ENCODE data around the gene MAMLD1.

DNA sequence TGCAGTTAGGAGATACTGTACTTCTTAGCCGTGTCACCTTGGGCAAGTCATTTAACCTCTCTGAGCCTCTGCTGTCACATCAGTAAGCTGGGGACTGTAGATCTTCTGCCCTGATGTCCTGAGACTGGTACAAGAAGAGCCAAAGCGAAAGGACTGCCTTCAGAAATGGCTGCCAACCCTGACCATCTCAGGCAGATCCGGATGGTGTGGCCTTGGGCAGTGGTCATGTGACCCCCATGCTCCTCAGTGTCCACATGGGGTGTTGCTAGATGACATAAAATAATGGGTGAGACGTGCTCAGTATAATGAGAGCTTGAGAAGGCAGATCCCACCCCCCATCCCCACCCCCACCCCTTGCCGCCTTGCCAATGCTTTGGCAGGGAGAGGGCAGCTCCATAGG lies 144.9 kb downstream of the MAMLD1 start:
- TF ChIP-seq EZH2phosphoT487 (conservative IDR thresholded peaks at IDR 0.05; ENCODE audit: low read length), result no peak
- TF ChIP-seq, protein P1, sequence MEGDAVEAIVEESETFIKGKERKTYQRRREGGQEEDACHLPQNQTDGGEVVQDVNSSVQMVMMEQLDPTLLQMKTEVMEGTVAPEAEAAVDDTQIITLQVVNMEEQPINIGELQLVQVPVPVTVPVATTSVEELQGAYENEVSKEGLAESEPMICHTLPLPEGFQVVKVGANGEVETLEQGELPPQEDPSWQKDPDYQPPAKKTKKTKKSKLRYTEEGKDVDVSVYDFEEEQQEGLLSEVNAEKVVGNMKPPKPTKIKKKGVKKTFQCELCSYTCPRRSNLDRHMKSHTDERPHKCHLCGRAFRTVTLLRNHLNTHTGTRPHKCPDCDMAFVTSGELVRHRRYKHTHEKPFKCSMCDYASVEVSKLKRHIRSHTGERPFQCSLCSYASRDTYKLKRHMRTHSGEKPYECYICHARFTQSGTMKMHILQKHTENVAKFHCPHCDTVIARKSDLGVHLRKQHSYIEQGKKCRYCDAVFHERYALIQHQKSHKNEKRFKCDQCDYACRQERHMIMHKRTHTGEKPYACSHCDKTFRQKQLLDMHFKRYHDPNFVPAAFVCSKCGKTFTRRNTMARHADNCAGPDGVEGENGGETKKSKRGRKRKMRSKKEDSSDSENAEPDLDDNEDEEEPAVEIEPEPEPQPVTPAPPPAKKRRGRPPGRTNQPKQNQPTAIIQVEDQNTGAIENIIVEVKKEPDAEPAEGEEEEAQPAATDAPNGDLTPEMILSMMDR (IDR thresholded peaks at IDR 0.05; ENCODE audit: insufficient read depth, low read length, poor library complexity, severe bottlenecking), result no peak

Measured in SU-DHL-6 (cell line).